Stimulated activated CD4-positive, alpha-beta T cell treated with anti-CD3 and anti-CD28 coated beads, Interleukin-4, amount 100 ng/mL, for 24 hours (primary cell): ENCODE results near the gene CFAP119.
A peak's percentile ranks its signal among the peaks of the same experiment; 100 is the strongest.

Experiments
- DNase-seq: peaks from one replicate; pipeline ENCODE4 v3.0.0-alpha.2; 2020

CFAP119 gene

GRCh38 chr16:30780549-30780948 is 18.7 kb upstream of the CFAP119 start:
- no peak for DNase-seq

DNA sequence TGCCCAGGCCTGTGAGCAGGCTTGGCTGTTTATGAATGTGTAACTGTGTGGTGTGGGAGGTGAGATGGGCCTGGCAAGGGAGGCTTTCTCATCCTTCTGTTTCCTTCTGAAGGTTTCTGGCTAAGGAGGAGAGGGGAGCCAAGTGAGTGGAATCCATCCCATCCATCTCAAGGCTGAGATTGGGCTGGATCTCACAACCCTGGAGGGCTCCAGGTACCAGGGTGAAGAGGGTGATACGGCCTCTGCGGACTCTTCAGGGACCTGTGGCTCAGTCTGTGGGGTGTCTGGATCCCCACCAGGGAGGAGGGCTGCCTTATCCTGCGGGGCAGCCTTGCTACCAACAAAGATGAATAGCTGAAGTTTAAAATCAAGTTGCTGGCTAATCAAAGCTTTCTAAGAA is 18.2 kb upstream of the CFAP119 start:
- DNase-seq = no peak

- no peak for DNase-seq
These were observed 17.7 kb upstream of the CFAP119 start for GRCh38 chr16:30779596-30779995.

- no peak for DNase-seq
These were observed 16.8 kb upstream of the CFAP119 start for GRCh38 chr16:30778549-30779244.

- DNase-seq = no peak
These were observed 15.9 kb upstream of the CFAP119 start for GRCh38 chr16:30777591-30778297.

DNA sequence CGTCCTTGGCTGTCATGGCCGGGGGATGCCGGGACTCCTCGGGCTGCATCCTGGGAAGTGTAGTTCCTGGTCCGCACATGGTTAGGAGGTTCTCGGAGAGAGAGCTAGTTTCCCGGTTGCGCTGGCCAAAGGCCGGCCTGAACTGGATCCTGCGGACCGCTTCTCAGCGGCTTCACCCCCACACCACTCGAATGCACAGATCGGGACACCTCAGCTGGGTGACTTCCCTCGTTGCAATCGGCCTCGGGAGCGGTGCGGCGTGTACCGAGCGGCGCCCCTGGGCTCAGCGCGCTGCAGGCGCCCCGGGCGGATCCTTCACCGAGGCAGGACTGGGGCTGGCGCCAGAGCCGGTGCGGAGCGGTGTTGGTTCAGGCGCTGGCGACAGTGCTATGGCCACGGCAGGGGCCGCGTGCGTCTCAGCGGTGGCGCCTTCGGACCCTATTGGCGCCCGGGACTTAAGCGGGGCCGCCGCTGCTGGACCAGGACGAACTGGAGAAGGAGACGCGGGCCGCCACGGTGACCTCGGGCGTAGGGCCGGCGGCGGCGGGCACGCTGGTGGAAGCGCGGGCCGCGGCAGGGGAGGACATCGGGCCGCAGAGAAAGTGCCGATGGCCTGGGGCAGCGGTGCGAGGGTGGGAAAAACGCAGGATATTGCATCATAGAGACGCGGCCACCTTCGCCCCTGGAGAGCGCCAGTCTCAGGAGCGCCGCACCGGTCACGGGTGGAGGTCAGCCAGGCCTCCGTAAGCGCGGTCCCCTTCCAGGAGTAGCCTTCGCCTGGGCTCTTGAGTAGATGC is 13.7 kb upstream of the CFAP119 start:
- DNase-seq = peak; percentile 75

DNA sequence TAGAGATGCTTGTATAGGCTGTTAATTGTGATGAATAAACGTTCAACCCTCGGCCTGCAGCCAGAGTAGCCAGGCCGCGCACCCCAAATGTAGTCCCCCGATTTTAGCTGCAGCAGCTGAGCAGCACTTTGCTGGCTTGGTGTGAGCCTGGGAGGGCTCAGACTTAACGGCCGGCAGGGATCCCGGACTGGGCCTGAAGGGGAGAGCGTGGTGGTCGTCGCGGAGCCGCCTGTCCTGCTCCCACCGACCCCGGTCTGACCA is 13.2 kb upstream of the CFAP119 start:
- DNase-seq = no peak

GRCh38 chr16:30774367-30775130 is 12.7 kb upstream of the CFAP119 start:
- DNase-seq = no peak

- DNase-seq = no peak
These were observed 12.0 kb upstream of the CFAP119 start for GRCh38 chr16:30773826-30774225.

DNA sequence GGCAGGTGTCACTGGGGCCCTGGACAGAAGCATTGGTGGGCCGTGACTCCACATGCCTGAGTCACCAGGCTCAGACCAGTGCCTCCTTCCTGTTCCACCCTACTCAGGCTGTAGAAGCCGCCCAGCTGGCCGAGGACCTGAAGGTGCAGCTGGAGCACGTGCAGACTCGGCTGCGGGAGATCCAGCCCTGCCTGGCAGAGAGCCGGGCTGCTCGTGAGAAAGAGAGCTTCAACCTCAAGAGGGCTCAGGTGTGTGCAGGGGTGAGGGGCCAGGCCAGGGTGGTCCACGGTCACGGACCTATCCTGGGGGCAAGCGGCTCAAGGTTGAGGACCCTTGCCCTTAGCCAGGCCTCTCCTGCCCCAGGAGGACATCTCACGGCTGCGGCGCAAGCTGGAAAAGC is 9.9 kb upstream of the CFAP119 start:
- no peak for DNase-seq

DNA sequence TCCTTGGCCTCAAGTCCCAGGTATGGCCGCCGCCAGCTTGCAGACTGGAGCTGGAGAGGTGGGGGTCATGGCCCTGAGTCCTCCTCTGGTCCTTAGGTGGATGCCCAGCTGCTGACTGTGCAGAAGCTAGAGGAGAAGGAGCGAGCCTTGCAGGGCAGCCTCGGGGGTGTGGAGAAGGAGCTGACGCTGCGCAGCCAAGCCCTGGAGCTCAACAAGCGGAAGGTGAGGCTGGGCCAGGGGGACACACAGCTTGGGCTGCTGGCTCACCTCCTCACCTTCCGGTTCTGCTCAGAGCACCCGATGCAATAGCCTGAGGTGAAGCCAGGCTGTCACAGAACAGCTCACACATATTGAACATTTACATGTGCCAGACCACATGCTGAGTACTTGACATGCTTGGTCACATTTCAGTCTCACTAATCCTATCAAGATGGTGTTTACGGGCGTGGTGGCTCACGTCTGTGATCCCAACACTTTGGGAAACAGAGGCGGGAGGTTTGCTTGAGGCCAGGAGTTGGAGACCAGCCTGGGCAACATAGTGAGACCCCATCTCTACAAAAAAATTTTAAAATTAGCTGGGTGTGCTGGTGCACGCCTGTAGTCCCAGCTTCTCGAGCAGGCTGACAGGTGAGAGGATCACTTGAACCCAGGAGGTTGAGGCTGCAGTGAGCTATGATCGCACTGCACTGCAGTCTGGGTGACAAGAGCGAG is 7.7 kb upstream of the CFAP119 start:
- DNase-seq = no peak

GRCh38 chr16:30768583-30769181 is 6.8 kb upstream of the CFAP119 start:
- no peak for DNase-seq

DNA sequence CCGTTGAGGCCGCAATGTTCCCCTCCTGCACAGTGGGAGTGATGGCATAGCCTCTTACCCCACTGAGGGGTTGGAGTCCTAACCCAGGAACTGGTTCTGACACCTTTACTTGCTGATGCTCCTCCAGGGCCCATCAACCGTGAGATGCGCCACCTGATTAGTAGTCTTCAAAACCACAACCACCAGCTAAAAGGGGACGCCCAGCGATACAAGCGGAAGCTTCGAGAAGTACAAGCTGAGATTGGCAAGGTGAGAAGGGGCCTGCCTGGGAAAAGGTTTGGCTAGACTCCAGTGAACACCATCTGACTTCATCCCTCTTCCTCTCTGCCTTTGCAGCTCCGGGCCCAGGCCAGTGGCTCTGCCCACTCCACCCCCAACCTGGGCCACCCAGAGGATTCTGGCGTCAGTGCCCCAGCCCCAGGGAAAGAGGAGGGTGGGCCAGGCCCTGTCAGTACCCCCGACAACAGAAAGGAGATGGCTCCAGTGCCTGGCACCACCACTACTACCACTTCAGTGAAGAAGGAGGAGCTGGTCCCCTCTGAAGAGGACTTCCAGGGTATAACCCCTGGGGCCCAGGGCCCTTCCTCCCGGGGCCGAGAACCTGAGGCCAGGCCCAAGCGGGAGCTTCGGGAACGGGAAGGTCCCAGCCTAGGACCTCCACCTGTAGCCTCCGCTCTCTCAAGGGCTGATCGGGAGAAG is 6.1 kb upstream of the CFAP119 start:
- no peak for DNase-seq

DNA sequence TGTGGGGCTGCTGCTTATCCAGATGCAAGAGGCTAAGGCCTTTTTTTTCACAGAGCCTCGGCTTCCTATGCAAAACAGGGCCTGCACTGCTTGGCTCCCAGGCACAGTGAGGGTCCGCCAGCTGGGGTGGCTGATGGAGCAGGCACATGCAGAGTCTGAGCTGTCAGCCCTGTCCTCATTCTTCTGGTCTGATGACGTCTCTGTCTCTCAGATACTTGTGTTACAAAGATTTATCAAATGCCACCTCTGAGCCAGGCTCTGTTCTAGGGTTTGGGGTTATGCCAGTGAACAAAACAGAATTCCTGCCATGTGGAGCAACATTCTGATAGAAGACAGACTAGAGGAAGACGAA is 5.0 kb upstream of the CFAP119 start:
- no peak for DNase-seq

DNA sequence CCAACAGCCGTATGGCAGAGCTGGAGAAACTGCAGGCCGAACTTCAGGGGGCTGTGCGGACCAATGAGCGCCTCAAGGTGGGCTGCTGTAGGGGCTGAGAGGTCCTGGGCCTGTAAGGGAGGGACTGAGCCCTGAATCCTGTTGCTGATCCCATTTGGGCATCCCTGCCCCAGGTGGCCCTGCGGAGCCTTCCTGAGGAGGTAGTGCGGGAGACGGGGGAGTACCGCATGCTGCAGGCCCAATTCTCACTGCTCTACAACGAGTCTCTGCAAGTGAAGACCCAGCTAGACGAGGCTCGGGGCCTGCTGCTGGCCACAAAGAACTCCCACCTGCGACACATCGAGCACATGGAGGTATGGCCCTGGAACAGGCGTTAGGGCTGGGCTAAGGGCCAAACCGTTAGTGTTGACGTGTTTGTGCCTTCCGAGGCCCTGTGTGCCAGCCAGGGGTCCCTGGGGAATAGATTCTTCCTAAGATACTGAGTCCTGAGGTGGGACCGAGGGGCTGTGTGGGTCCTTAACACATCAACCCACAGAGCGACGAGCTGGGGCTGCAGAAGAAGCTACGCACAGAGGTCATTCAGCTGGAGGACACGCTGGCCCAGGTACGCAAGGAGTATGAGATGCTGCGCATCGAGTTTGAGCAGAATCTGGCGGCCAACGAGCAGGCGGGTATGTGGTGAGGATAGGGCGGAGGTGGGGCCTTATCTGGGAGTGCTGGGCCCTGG is 4.5 kb upstream of the CFAP119 start:
- DNase-seq = no peak

GRCh38 chr16:30764816-30765465 is 3.1 kb upstream of the CFAP119 start:
- DNase-seq = no peak

DNA sequence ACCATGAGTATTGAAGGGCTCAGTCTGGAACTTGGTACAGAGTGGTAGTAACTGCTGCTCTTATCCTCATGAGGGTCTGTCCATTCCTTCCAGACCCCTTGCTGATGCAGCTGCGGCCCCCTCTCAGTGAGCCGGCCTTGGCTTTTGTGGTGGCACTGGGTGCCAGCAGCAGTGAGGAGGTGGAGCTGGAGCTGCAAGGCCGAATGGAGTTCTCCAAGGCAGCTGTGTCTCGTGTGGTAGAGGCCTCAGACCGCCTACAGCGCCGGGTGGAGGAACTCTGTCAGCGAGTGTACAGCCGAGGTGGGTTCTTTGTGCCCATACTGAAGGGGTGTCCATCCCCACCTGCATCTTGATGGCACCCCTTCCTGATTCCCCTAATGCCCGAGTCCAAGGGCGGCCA is 2.2 kb upstream of the CFAP119 start:
- no peak for DNase-seq

DNA sequence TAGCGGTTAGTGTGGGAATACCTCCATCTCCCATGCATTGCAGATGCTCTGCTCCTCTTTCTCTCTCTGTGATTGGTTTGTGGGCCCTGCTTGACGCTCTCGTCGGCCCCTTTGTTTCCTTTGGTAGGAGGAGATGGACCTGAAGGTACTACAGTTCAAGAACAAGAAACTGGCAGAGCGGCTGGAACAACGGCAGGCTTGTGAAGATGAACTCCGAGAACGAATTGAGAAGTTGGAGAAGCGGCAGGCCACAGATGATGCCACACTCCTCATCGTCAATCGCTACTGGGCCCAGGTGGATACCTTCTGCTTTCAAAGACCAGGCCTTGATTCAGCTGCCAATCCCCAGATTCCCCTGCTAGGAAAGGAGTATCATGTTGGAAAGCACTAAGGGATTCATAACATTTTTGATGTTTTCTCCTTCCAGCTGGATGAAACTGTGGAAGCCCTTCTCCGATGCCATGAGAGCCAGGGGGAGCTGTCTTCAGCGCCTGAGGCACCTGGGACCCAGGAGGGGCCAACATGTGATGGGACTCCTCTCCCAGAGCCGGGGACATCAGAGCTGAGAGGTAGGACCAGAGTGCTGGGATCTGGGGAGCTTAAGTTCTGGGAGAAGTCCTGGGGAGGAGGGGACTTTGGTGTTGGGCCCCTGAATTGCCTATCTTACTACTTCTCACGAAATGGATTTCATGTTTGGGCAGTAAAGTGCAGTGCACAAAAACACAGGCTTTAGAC is 1.3 kb upstream of the CFAP119 start:
- DNase-seq = no peak

DNA sequence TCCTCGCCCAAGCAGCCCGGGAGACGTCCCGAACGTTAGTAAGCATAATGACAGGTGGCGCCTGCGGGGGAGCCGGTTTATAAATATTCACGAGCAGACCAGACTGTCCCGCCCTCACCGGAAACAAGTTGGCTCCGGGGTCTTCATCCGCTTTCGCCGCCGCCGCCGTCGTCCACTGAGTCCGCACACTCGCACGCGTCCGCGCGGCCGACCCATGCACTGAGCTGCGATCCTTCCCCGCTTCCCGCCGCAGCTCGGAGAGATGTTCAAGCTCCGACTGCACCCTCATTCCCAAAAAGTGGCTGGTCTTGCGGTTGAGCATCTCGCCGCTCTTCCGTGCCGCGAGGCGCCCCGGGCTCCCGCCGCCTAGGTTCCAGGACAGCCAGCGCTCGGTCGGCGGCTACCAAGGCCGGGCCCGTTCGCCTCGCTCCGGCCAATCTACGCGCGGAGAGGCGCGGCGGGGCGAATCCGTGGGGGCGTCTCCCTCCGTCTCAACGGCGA is 385 bp downstream of the CFAP119 start:
- DNase-seq = peak; percentile 56
